GM18507 (cell line): Measurements from ENCODE around the gene LYZL2.
A peak's percentile ranks its signal among the peaks of the same experiment; 100 is the strongest.
"Not testable (repeated sequence)": the region's sequence is repeated elsewhere in the genome, so short reads cannot be mapped to it uniquely, and the experiment has no call there.

Source experiments
- DNase-seq: peaks from one replicate; pipeline ENCODE4 v3.0.0; 2011; ENCODE audit warnings: low read depth; ENCODE audit not compliant: insufficient read length; ENCODE audit errors: extremely low spot score
- FAIRE-seq: peaks from 2 replicates; lab custom pipeline; 2011; peaks lifted over from hg19 to GRCh38; lab: Jason Lieb, UNC

Gene LYZL2

GRCh38 chr10:30596493-30597432 is 32.8 kb downstream of the LYZL2 start:
- DNase-seq, FAIRE-seq: not testable (repeated sequence)

GRCh38 chr10:30596013-30596412 is 33.5 kb downstream of the LYZL2 start:
- DNase-seq (no peak), FAIRE-seq (no peak)

GRCh38 chr10:30594077-30594476 is 35.5 kb downstream of the LYZL2 start:
- DNase-seq (no peak), FAIRE-seq (no peak)

GRCh38 chr10:30592770-30593169 is 36.8 kb downstream of the LYZL2 start:
- not testable (repeated sequence) for DNase-seq, FAIRE-seq

GRCh38 chr10:30591249-30591670 is 38.3 kb downstream of the LYZL2 start:
- FAIRE-seq (peak; percentile 90), DNase-seq (no peak)

GRCh38 chr10:30589441-30589840 is 40.1 kb downstream of the LYZL2 start:
- DNase-seq (no peak), FAIRE-seq (no peak)

- FAIRE-seq (peak; percentile 90), DNase-seq (peak; percentile 33)
Observed at GRCh38 chr10:30587522-30588031, 42.0 kb downstream of the LYZL2 start.

- no peak for DNase-seq
- FAIRE-seq: no peak
Observed at GRCh38 chr10:30586828-30587227, 42.7 kb downstream of the LYZL2 start.

GRCh38 chr10:30583778-30584415 is 45.7 kb downstream of the LYZL2 start:
- peak; percentile 86 for FAIRE-seq
- DNase-seq: peak; percentile 42

GRCh38 chr10:30581779-30582380 is 47.7 kb downstream of the LYZL2 start:
- FAIRE-seq (peak; percentile 48), DNase-seq (peak; percentile 20)

- no peak for FAIRE-seq
- DNase-seq: no peak
Observed at GRCh38 chr10:30580676-30581075, 48.9 kb downstream of the LYZL2 start.

GRCh38 chr10:30580241-30580640 is 49.3 kb downstream of the LYZL2 start:
- FAIRE-seq (no peak), DNase-seq (no peak)

GRCh38 chr10:30579574-30579973 is 50.0 kb downstream of the LYZL2 start:
- FAIRE-seq: no peak
- no peak for DNase-seq

GRCh38 chr10:30577048-30577447 is 52.5 kb downstream of the LYZL2 start:
- FAIRE-seq: no peak
- DNase-seq: no peak

- FAIRE-seq: no peak
Observed at GRCh38 chr10:30576641-30577040, 52.9 kb downstream of the LYZL2 start.

GRCh38 chr10:30574432-30574796 is 55.1 kb downstream of the LYZL2 start:
- FAIRE-seq: no peak
- DNase-seq: no peak

More at GRCh38 chr10:30576641-30577040, 52.9 kb downstream of the LYZL2 start:
- no peak for DNase-seq

- DNase-seq: no peak
- FAIRE-seq: no peak
Observed at GRCh38 chr10:30573721-30574431, 55.7 kb downstream of the LYZL2 start.

GRCh38 chr10:30565449-30565848 is 64.1 kb downstream of the LYZL2 start:
- no peak for DNase-seq
- no peak for FAIRE-seq

GRCh38 chr10:30562787-30563186 is 66.8 kb downstream of the LYZL2 start:
- no peak for DNase-seq
- FAIRE-seq: no peak
